NCI-H345 (cell line): ENCODE results near the gene RORC.

Source experiments
- DNase-seq: peaks from one replicate; lab custom pipeline; 2025; lab: John Stamatoyannopoulos, UW

RORC gene

DNA sequence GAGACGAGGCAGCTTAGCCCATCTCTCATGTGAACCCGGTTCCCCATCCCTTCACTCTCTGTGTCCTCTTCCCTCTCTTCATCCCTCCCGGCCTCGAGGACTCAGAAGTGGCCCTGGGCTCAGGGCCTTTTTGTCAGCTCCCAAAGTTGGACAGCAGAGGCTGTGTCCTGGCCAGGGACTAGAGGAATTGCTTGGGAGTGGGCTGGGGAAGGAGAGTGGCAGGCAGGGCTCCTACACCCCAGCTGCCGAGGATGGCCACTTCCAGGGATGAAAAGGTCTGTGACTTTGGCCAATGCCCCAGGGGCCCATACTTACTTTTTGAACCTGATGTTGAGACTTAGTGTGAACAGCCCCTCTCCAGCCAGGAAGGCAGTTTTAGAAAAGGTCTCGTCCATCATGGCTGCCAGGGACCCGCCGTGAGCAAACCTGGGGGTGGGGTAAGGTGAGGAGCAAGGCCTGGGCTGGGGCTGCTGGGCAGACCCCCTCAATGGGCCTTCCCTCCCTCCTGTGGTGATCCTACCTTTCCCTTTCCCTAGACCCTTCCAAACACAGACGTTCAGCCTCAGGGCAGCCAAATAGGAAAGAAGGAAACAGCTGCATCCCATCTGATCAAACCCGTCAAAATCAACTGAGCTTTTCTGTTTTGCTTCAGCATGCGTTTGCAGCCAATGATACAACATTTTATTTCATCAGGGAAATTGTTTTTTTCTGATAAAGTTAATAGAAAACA is 16.4 kb upstream of the RORC start:
- DNase-seq = no peak

GRCh38 chr1:151846686-151847237 is 15.2 kb upstream of the RORC start:
- DNase-seq = no peak

GRCh38 chr1:151846062-151846568 is 14.5 kb upstream of the RORC start:
- no peak for DNase-seq

DNA sequence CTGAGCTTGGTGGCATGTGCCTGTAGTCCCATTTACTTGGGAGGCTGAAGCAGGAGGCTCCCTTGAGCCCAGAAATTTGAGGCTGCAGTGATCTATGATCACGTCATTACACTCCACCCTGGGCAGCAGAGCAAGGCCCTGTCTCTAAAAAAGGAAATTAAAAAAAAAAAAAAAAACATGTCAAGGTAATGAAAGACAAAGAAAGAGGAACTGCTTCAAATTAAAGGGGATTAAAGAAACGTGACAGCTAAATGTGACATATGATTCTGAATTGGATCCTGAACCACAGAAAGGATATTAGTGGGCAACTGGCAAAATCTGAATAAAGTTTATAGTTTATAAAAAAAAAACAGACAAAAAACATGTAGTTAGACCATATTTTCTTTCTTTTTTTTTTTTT is 11.8 kb upstream of the RORC start:
- no peak for DNase-seq

- DNase-seq = no peak
These were observed 9.5 kb upstream of the RORC start for GRCh38 chr1:151841141-151841540.

DNA sequence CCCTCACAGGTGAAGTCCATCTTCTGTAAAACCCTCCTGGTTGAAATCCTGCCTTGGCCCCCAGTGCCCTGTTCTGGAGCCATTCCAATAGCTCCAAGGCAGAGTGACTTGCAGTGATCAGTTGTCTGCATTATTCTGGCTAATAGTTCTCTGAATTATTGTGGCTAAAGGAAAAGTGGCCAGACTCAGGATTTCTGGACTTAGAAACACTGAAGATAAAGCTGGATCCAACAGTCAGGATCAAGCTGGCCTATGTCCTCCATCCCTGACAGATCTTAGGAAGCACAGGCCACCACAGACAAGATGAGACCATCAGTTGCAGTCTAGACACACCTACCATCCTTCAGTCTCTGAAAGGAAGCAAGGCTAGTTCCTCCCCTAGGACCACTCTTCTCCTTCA is 8.8 kb upstream of the RORC start:
- no peak for DNase-seq

DNA sequence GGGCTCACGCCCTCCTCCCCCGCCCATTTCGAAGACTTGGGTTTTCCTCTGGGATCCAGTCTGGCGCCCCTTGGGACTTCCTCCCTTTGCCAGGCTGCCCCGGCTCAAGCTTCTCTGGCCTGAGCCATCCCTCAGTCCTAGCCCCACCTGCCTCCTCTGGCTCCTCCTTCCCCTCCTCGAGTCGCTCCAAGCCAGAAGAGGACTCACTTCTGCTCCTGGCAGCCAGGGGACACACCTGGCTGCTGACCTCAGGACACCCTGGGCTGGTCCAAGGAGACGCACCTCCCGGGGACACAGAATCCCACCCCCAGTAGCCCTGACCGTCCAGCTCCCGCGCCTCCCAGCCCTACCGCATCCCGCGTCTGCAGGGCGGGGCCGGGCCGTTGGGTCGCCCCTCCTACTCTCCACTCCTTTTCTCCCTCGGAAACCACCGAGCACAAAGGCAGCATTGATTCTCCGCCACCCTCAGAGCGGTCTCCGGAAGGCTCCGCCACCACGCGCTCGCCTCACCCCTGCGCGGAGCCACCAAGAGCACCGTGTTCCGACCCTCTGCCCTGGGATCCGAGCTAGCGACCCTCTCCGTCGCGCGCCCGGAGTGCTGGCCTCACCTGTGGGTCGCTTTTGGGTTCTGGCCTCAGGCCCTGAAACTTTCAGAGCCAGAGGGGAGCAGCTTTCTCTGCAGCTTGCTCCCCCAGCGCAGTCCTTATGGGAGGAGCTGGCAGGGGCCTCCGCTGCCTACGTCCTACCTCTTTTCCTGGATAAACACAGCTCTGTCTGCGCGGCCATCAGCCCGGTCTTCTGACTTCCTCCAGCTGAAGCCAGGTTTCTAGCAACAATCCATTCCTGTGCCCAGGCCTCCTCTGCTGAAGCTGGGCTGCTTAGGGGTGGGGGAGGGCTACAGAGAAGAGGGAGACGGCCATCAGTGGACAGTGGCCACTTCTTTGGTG is 8.1 kb upstream of the RORC start, which contains the start of gene C2CD4D:
Gene C2CD4D (minus strand): TSS at position 364 of the 947 bp plus-strand sequence. CDS start 831 bp downstream, outside the sequence.
- no peak for DNase-seq

- DNase-seq = no peak
These were observed 7.4 kb upstream of the RORC start for GRCh38 chr1:151839082-151839412.

GRCh38 chr1:151838222-151839081 is 6.8 kb upstream of the RORC start:
- no peak for DNase-seq

DNA sequence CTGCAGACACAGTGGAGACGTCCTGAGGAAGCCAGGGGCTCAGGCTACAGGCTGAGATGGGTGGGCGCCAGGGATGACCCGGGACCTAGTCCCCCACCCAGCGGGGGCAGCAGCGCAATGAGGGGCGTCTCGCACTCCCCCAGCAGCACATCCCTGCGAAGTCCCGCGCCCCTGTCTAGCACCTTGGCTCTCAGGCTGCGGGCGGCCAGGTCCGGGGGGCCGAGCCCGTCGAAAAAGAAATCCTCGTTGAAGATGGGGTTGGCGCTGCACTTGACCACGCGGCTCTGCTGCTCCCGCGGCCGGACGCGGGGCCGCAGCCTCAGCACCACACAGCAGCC is 6.3 kb upstream of the RORC start:
- no peak for DNase-seq

- no peak for DNase-seq
These were observed 5.6 kb upstream of the RORC start for GRCh38 chr1:151837197-151837596.

- no peak for DNase-seq
These were observed 4.0 kb upstream of the RORC start for GRCh38 chr1:151835596-151835995.

- DNase-seq = no peak
These were observed 2.6 kb upstream of the RORC start for GRCh38 chr1:151834239-151834638.

DNA sequence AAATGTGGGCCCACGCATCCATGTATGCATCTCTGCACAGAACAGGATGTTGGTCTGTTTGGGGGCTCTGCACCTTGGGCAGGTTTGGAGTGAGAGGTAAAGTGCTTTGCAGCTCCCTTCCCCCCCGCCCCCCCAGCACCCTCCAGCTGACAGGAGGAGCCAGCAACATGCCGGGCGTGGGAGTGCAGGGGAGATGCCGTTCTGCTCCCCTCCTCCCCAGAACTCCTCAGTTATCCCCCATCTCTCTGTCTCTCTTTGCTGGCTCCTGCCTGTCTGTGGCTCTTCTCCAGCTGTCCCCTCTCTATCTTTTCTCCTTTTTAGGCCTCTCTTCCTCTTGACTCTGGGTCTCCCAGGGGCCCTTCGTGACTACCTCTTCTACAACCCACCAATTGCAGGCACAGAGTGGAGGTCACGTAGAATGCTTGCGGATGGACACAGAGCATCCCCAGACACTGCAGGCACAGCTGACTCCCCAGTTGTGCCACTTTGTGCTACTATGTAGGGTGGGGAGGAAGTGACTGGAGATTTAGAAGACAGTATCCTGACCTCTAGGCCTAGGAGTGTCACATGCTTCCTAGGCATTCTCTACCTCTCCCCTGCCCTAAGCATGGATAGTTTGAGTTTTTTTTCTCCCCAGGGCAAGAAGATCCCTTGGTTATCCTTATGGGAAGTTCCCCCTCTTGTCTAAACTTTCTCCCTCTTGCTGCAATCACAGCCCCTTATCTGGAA is 1.7 kb upstream of the RORC start:
- DNase-seq = no peak

DNA sequence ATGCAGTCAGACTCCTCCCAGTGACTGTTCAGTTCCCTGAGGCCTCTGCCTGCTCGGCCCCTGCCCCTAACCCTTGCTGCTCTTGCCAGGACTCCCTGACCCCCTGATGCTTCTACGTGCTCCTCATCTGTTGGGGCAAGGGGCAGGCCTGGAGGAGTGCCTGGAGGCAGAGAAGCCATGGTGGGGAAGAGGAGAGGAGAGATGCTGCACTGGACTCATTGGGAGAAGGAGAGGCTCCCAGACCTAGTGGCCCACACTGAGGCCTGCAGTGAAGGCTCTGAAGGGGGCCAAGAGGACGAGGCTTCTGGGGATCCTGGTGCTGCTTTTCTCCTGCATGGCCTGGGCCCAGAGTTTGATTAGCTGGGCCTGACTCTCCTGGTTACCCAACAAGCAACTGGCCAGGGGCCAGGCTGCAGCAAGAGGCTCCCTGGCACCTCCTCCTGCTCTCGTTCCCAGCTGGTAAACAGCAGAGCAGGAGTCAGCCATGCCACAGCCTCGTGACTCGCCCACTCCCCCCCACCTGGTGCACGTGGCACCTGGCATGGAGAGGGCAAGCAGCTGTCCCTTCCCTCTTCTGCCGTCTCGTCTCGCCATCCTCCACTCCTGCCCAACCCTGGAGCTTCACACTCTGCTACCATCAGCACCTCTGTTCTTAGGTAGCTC is 847 bp upstream of the RORC start:
- DNase-seq = peak; percentile 84

GRCh38 chr1:151831256-151831591 is 378 bp downstream of the RORC start:
- DNase-seq = no peak

GRCh38 chr1:151830055-151830454 is 1.5 kb downstream of the RORC start:
- no peak for DNase-seq

GRCh38 chr1:151829352-151830046 is 2.1 kb downstream of the RORC start:
- no peak for DNase-seq

GRCh38 chr1:151828921-151829320 is 2.7 kb downstream of the RORC start:
- no peak for DNase-seq

DNA sequence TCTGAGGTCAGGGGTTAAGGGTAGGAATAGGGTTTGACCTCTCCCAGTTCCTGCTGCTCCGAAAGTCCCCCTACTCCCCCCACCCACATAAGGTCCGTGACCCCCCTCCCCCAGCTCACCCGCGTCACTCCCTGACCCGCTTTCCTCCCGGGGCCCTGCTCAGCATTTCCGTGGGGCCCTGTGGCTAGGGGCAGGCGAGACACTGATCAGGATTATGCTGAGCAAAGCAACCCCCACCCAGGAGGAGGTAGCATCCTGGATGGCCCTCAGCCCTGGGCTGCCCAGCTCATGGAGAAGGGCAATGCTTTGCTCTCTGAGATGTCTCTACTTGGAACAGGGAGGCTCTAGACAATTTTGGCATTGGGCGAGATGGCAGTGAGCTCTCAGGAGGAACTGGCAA is 3.7 kb downstream of the RORC start:
- DNase-seq = no peak
